ENCODE results near the gene C2CD2L.

Gene C2CD2L

DNA sequence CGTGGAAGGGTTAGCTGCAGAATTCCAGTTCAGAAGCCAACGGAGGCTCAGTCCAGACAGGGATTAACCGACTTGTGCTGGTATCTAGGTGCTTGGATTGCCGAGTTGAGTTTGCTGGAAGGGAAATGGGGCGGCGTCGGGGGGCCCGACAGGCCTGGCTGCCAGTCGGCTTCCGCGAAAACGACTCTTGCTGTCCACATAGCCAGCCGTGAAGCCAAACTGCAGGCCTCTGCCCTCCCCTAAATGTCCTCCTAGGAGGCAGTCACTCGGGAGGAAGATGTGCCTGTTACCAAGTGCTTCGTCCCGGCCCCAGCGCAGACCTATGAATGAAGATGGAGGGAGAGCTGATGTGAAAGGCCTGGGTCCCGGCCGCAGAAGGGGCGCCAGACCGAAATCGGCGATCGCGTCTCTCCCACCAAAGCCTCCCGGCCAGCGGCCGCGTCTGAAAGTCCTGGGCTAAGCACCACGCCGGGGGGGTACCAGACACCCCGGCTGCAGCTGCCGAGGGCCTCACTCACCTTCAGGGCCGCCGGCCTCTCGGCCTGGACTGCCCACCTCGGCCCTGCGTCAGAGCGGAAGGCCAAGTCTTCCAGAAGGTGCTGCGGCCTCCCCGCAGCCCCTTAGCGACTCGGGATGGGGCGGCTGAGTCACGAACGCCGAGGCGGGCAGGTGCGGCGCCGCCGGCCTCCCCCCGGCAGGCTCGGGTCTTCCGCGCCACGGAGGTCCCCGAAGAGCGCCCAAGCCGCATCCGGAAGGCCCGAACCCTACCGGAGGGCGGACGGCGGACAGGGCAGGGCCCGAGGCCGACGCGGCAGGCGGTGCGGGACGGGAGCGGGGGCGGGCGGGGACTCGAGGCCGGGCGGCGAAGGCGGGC lies 13.0 kb upstream of the C2CD2L start:
- ChIA-PET POLR2A (ENCODE audit: low non-redundant PET) (interaction anchor here (0.6 to 0.7 kb wide), 3 partner anchors 10 to 26 kb away, joined by 3 to 5 read pairs (median 4); partner anchors contain the start of genes HMBS and VPS11), CTCF (interaction anchor here (0.6 to 1.5 kb wide), 5 partner anchors 9 to 250 kb away, joined by 3 to 10 read pairs (median 4); partner anchors contain the start of gene HINFP)
- TF ChIP-seq, protein P1, sequence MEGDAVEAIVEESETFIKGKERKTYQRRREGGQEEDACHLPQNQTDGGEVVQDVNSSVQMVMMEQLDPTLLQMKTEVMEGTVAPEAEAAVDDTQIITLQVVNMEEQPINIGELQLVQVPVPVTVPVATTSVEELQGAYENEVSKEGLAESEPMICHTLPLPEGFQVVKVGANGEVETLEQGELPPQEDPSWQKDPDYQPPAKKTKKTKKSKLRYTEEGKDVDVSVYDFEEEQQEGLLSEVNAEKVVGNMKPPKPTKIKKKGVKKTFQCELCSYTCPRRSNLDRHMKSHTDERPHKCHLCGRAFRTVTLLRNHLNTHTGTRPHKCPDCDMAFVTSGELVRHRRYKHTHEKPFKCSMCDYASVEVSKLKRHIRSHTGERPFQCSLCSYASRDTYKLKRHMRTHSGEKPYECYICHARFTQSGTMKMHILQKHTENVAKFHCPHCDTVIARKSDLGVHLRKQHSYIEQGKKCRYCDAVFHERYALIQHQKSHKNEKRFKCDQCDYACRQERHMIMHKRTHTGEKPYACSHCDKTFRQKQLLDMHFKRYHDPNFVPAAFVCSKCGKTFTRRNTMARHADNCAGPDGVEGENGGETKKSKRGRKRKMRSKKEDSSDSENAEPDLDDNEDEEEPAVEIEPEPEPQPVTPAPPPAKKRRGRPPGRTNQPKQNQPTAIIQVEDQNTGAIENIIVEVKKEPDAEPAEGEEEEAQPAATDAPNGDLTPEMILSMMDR (conservative IDR thresholded peaks at IDR 0.05; ENCODE audit: low read depth), result no peak
- DNase-seq (ENCODE audit: low spot score), result no peak
- H3K27ac ChIP-seq, result peak overlapping the region; percentile 89

DNA sequence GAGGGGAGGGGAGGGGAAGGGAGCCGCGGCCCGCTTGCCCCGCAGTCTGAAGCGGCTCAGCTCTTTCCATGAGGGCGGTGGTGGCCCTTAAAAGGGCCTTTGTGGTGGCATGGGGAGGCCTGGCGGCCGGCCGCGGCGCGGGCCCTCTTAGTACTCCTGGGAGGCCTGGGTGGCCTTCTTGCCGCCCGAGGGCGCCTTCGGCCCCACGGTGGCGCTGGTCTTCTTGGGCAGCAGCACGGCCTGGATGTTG lies 12.4 kb upstream of the C2CD2L start:
- DNase-seq (ENCODE audit: low spot score), result peak; percentile 34
- ChIA-PET CTCF (interaction anchor here (0.6 to 1.5 kb wide), 6 partner anchors 9 to 558 kb away, joined by 3 to 10 read pairs (median 4); partner anchors contain the start of genes C2CD2L and HINFP), POLR2A (ENCODE audit: low non-redundant PET) (interaction anchor here (0.6 to 0.7 kb wide), 2 partner anchors 10 to 27 kb away, joined by 3 to 4 read pairs; partner anchors contain the start of genes HMBS and VPS11)
- TF ChIP-seq, protein P1 (conservative IDR thresholded peaks at IDR 0.05; ENCODE audit: low read depth), result peak; percentile 77
- H3K27ac ChIP-seq, result peak overlapping the region; percentile 89

DNA sequence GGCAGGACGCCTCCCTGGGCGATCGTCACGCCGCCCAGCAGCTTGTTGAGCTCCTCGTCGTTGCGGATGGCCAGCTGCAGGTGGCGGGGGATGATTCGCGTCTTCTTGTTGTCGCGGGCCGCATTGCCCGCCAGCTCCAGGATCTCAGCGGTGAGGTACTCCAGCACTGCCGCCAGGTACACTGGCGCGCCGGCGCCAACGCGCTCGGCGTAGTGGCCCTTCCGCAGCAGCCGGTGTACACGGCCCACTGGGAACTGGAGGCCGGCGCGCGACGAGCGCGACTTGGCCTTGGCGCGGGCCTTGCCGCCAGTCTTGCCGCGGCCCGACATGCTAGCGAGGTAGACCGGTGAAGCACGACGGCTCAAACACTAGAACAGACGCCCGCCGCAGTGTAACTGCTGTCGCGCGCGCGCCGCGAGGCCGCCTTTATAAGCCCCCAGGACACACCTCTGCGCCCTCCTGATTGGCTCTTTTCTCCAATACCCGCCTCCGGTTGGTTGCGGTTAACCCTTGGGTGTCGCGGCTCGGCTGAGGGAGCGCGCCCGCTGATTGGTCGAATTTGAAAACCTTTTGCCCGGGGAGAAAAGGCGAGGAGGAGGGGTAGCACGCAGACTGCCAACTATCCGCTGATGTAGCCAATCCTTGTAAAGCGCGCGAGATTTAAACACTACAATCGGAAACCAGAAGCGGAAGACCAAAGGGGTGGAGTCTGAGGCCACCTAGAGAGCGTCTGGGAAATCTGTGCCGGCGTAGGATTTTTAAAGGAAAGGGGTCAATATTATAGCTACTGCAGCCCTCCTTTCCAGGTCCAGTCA lies 11.9 kb upstream of the C2CD2L start:
- DNase-seq (ENCODE audit: low spot score), result peak; percentile 100
- TF ChIP-seq, protein P1 (conservative IDR thresholded peaks at IDR 0.05; ENCODE audit: low read depth), result peak; percentile 35; the same call in 1 of the 2 replicates
- CTCF ChIA-PET, result interaction anchor here (0.7 to 1.5 kb wide), 4 partner anchors 10 to 559 kb away, joined by 3 to 10 read pairs (median 4); partner anchors contain the start of genes C2CD2L and HINFP
- POLR2A ChIA-PET (ENCODE audit: low non-redundant PET), result interaction anchor here (0.6 to 0.7 kb wide), 2 partner anchors 11 to 28 kb away, joined by 3 to 4 read pairs; partner anchors contain the start of genes HMBS and VPS11
- peak overlapping the region; percentile 89 for H3K27ac ChIP-seq

DNA sequence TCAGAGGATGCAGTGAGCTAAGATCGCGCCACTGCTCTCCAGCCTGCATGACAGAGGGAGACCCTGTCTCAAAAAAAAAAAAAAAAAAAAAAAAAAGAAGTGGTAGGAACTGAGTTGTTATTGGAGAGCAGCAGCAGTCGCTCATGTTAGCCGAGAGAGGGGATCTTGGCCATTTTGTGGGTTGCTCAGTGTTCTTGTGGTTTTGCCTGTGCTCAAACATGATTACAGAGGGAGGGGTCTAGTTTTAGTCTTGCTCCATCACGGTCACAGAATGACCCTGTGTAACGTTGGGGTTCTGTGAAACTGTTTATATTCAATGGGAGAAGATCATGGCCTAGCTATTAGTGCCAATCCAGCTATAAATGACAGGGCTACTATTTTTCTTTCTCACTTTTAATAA lies 7.4 kb upstream of the C2CD2L start:
- TF ChIP-seq, protein P1 (conservative IDR thresholded peaks at IDR 0.05; ENCODE audit: low read depth), result no peak
- no peak overlapping the region for H3K27ac ChIP-seq
- ChIA-PET CTCF (no interaction called here), POLR2A (ENCODE audit: low non-redundant PET) (interaction anchor here (0.6 kb wide), 1 partner anchor 315 kb away, joined by 4 read pairs; no protein-coding TSS in a partner anchor)
- DNase-seq (ENCODE audit: low spot score), result no peak

DNA sequence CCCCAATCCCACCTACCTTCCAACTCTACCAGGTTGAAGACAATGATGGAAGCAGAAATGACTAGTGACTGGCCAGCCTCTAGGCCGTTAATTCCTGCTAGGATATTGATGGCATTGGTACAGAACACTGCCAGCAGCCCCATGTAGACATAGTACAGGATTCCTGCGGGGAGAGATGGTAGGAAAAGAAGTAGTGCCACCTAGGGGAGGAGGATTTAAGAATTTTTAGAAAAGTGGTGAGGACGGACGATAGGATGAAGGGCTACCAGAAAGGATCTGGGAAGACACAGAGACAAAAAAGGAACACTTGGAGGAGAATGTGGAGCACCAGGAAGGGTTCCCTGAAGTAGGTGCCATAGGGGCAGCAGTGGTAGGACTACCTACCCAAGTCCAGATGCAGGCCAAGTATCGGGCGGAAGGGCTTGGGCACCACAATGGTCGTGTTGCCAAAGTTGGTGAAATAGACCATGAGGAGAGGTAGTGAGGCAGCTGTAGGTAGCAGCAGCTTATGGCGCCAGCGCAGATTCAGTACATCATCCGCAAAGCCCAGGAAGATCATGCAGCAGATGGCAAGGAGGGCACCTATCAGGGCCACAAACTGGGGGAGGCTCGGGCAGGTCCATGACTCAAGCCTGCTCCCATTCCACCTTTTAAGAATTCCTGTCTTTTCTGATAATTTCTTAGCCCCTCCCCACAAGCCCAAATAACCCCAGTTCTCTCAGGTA lies 6.7 kb upstream of the C2CD2L start:
- no peak for DNase-seq (ENCODE audit: low spot score)
- TF ChIP-seq, protein P1 (conservative IDR thresholded peaks at IDR 0.05; ENCODE audit: low read depth), result peak; percentile 70
- CTCF ChIA-PET, result no interaction called here
- H3K27ac ChIP-seq, result peak overlapping the region; percentile 97
- POLR2A ChIA-PET (ENCODE audit: low non-redundant PET), result no interaction called here

Data from RWPE1 (cell line).